HEK293 (cell line): ENCODE data around the gene DEPDC5.

Experiments used
- CTCF ChIP-seq: fragments of 450-650 bp; formaldehyde crosslinking; IDR thresholded peaks from 2 replicates; pipeline ENCODE4 v1.5.1; 2016; ENCODE audit warnings: missing biosample characterization, missing genetic modification characterization
- HOXA7 ChIP-seq: sonication (generic); formaldehyde crosslinking; IDR thresholded peaks from 2 replicates; pipeline ENCODE4 v1.8.1; 2022; ENCODE audit warnings: missing genetic modification reagents, borderline replicate concordance
- ZBTB7A ChIP-seq: fragments of 450-650 bp; formaldehyde crosslinking; IDR thresholded peaks from 2 replicates; pipeline ENCODE4 v1.5.1; 2016; ENCODE audit warnings: low read depth, missing biosample characterization, missing genetic modification characterization
- ZNF596 ChIP-seq: fragments of 450-650 bp; IDR thresholded peaks from 2 replicates; pipeline ENCODE4 v1.5.0; 2018; ENCODE audit warnings: missing biosample characterization, mild to moderate bottlenecking, missing genetic modification characterization, moderate library complexity
- TF ChIP-seq, protein P1 (sequence below): fragments of 450-650 bp; formaldehyde crosslinking; IDR thresholded peaks from 2 replicates; pipeline ENCODE4 v1.5.1; 2016; ENCODE audit warnings: missing biosample characterization, missing genetic modification characterization

DNA sequence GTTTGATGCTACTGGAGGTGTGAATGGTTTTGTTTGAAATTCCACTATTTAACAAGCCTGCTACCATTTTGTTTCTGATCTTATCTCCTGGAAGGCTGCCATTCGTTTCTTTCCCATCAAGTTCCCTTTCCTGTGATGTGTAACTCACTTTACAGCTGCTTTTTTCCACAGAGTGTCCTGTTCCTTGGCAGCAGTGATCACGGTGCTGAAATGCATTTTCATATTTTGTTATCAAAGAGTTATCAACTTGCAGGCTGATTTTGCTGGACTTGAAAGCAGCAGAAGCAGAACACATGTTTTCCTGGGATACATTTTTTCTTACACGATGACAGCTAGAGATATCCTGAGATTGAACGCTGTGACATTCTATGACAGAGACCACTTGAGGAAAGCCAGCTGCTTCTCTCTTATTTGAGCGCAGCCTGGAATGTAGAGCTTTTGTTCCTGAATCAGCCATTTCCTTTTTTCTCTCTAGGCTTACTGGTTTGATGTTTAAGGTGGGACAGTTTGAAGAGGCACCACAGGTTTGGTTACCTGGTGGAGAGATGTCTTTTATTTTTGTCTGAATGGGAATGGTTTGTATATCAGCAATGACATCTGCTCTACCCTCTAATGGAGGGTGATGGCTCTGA, 38.6 kb upstream of the DEPDC5 start:
- TF ChIP-seq ZBTB7A (tag by site-specific recombination) (no peak), HOXA7 (CRISPR knock-in tag) (no peak), CTCF (tag by site-specific recombination) (no peak), ZNF596 (tag by site-specific recombination) (no peak)
- TF ChIP-seq, protein P1, sequence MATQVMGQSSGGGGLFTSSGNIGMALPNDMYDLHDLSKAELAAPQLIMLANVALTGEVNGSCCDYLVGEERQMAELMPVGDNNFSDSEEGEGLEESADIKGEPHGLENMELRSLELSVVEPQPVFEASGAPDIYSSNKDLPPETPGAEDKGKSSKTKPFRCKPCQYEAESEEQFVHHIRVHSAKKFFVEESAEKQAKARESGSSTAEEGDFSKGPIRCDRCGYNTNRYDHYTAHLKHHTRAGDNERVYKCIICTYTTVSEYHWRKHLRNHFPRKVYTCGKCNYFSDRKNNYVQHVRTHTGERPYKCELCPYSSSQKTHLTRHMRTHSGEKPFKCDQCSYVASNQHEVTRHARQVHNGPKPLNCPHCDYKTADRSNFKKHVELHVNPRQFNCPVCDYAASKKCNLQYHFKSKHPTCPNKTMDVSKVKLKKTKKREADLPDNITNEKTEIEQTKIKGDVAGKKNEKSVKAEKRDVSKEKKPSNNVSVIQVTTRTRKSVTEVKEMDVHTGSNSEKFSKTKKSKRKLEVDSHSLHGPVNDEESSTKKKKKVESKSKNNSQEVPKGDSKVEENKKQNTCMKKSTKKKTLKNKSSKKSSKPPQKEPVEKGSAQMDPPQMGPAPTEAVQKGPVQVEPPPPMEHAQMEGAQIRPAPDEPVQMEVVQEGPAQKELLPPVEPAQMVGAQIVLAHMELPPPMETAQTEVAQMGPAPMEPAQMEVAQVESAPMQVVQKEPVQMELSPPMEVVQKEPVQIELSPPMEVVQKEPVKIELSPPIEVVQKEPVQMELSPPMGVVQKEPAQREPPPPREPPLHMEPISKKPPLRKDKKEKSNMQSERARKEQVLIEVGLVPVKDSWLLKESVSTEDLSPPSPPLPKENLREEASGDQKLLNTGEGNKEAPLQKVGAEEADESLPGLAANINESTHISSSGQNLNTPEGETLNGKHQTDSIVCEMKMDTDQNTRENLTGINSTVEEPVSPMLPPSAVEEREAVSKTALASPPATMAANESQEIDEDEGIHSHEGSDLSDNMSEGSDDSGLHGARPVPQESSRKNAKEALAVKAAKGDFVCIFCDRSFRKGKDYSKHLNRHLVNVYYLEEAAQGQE: no peak
